Erythroblast (primary cell): ENCODE results near the gene C19orf47.

Experiments
- DNase-seq, 2 experiments: peaks; one replicate each; lab custom pipeline; 2025; lab: John Stamatoyannopoulos, UW
- GATA1 ChIP-seq: IDR thresholded peaks from 2 replicates; pipeline ENCODE4 v1.6.1; 2011; ENCODE audit warnings: low read depth, mild to moderate bottlenecking, control low read depth, low read length, moderate library complexity
- POLR2A ChIP-seq: IDR thresholded peaks from 2 replicates; pipeline ENCODE4 v1.6.1; 2011; ENCODE audit warnings: mild to moderate bottlenecking, low read length

Gene C19orf47

DNA sequence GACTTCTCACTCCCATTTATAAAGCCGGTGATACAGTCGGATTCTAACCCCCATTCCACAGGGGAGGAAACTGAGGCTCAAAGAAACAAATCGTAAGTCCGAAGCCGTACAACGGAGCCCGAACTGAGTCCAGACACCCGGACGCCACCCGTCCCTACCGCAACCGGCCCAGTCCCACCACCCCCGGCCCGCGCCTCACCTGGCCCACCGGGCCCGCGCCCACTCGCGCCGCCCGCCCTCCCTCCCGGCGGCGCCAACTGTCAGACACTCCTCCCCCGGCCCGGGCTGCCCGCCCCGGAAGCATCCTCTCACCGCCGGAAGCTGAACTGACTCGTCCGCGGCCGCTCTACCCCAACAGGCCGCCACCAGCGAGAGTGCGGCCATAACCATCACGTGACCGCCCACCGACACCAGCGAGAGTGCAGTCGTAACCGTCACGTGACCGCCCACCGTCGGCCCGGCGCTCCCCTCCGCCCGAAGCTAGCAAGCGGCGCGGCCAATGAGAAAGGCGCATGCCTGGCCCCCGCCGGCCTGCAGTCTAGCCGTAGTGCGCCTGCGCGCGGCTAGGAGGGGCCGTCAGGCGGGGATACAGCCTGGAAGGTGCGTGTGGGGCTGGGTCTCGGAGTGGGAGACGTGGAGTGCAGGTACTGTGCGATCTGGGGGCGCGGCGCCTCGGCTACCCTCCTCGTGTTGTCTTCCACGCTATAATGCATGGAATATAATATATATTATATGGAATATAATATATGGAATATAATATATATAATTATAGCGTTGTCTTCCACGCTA lies at the start of gene C19orf47, which contains the start of gene PLD3:
Gene C19orf47 (minus strand): TSS at position 273 of the 789 bp plus-strand sequence. CDS start 6,540 bp downstream, outside the sequence.
Gene PLD3 (plus strand): TSS at position 571 of the 789 bp plus-strand sequence. CDS start 17,789 bp downstream, outside the sequence.
- DNase-seq, result peak; percentile 100
- TF ChIP-seq GATA1, result no peak
- peak; percentile 69 for TF ChIP-seq POLR2A

- TF ChIP-seq GATA1 (no peak), POLR2A (no peak)
Measured at GRCh38 chr19:40397568-40397906, 49.3 kb upstream of the C19orf47 start.

DNA sequence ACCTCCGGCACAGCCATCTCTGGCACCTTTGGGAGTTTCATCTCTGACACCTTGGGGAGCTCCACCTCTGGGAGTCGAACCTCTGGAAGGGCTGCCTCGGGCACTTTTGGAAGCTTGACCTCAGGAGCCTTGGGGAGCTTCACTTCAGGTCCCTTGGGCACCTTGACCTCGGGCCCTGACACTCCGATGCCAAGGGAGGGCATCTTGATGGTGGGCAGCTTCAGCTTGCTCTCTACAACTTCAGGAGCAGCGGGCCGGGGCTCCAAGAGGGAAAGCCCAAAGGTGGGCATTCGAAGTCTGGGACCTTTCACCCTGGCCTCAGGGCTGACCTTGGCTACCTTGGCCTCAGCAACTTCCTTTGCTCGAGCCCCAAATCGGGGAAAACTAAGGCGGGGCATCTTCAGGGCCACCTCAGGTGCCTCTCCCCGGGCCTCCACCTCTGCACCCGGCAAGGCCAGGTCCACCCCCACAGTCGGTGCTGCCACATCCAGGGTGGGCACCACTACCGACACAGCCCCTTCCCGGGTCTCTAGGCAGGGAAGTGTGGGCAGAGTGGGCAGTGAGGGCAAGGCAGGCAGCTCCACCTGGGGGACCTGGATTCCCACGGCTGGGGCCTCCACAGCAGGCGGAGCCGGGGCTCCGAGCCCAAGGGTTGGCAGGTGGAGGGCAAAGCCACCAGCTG lies 48.8 kb upstream of the C19orf47 start:
- TF ChIP-seq GATA1, result no peak
- TF ChIP-seq POLR2A, result no peak
- DNase-seq, result no peak

More at GRCh38 chr19:40397568-40397906, 49.3 kb upstream of the C19orf47 start:
- DNase-seq, result no peak

GRCh38 chr19:40395956-40396355 lies 47.8 kb upstream of the C19orf47 start:
- no peak for DNase-seq
- TF ChIP-seq POLR2A (no peak), GATA1 (no peak)

- TF ChIP-seq GATA1, result no peak
- no peak for TF ChIP-seq POLR2A
- DNase-seq, result no peak
Measured at GRCh38 chr19:40394816-40395210, 46.6 kb upstream of the C19orf47 start.

GRCh38 chr19:40393894-40394815 lies 46.0 kb upstream of the C19orf47 start:
- TF ChIP-seq GATA1 (no peak), POLR2A (no peak)
- DNase-seq, result no peak

- peak in 1 of 2 experiments; percentile 21 for DNase-seq
- no peak for TF ChIP-seq GATA1
- TF ChIP-seq POLR2A, result no peak
Measured at GRCh38 chr19:40392894-40393517, 44.8 kb upstream of the C19orf47 start.

GRCh38 chr19:40392123-40392522 lies 43.9 kb upstream of the C19orf47 start:
- no peak for DNase-seq
- TF ChIP-seq POLR2A, result no peak
- TF ChIP-seq GATA1, result no peak

GRCh38 chr19:40390084-40390742 lies 42.0 kb upstream of the C19orf47 start, which contains the start of gene HIPK4:
Gene HIPK4 (minus strand): TSS chr19:40390181. CDS start chr19:40389902, 279 bp downstream.
- TF ChIP-seq POLR2A (no peak), GATA1 (no peak)
- no peak for DNase-seq

DNA sequence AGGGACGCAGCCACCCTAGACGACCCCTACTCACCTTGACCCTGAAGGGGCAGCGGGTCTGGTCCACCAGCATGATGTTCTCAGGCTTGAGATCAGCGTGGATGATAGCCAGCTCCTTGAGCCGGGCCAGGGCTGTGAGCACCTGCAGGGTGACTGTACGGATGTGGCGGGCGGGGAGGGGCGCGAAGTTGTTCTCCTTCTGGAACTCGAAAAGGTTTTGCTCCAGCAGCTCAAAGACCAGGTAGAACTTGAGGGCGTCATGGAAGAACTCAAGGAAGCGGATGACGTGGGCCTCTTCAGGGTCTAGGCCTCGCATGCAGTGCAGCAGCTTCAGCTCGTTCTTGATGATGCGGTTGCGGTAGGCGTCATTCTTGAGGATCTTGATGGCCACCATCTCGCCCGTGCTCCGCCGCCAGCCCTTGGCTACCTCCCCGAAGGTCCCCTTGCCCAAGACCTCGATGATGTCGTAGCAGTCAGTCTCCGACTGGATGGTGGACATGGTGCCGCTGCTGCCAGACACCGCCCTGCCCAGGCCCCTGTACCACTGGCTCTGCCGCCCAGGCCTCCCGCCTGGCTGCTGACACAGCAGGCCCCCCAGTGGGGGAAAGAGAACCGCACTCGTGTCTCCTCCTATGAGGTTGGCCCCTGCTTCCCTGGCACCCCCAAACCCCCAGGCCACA lies 41.3 kb upstream of the C19orf47 start:
- no peak for TF ChIP-seq GATA1
- TF ChIP-seq POLR2A, result no peak
- DNase-seq, result no peak

- no peak for TF ChIP-seq POLR2A
- no peak for TF ChIP-seq GATA1
- no peak for DNase-seq
Measured at GRCh38 chr19:40388481-40388880, 40.3 kb upstream of the C19orf47 start.

GRCh38 chr19:40387155-40387554 lies 39.0 kb upstream of the C19orf47 start:
- no peak for DNase-seq
- TF ChIP-seq GATA1 (no peak), POLR2A (no peak)
